LNCAP (cell line): ENCODE measurements around the gene C1orf35.

Experiments used
- TF ChIP-seq, protein P1 (sequence below): fragments of 450-650 bp; IDR thresholded peaks from 2 replicates; pipeline ENCODE4 v1.5.1; 2017; ENCODE audit warnings: mild to moderate bottlenecking

C1orf35 gene

DNA sequence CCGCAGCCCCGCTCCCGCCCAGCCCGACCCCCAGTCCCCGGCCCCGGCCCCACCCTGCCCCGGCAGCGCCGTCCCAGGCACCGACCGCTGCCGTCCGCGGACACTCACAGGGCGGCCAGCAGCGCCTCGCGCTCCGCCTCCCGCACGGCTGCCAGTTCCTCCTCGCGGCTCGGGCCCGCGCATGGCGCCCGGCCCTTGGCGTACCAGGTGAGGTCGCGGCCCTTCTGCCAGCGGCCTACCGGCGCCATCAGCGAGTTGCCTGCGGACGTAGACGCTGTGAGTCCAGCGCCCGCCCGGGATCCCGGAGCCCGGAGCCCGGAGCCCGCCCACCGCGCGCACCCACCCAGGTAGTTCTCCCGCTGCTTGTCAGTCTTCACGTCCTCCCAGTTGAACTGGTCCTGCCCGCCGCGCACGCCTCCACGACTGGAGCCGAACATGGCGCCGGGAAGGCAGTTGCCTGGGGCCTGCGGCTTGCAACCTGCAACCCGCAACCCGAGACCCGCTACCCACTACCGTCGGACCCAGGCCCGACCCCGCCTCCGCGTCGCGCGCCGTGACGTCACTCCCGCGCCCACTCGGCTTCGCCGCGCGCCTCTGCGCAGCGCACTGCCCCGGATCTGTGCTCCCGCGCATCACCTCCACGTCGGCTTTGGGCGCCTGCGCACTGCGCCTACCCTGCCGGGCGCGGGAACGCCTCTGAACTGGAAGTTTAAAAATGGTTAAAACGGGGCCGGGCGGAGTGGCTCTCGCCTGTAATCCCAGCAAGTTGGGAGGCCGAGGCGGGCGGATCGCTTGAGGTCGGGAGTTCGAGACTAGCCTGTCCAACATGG, at the start of gene C1orf35:
TSS of gene C1orf35 (minus strand) at position 535 of the 830 bp plus-strand sequence. CDS start at position 437, 98 bp downstream.
- TF ChIP-seq, protein P1, sequence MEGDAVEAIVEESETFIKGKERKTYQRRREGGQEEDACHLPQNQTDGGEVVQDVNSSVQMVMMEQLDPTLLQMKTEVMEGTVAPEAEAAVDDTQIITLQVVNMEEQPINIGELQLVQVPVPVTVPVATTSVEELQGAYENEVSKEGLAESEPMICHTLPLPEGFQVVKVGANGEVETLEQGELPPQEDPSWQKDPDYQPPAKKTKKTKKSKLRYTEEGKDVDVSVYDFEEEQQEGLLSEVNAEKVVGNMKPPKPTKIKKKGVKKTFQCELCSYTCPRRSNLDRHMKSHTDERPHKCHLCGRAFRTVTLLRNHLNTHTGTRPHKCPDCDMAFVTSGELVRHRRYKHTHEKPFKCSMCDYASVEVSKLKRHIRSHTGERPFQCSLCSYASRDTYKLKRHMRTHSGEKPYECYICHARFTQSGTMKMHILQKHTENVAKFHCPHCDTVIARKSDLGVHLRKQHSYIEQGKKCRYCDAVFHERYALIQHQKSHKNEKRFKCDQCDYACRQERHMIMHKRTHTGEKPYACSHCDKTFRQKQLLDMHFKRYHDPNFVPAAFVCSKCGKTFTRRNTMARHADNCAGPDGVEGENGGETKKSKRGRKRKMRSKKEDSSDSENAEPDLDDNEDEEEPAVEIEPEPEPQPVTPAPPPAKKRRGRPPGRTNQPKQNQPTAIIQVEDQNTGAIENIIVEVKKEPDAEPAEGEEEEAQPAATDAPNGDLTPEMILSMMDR: no peak

DNA sequence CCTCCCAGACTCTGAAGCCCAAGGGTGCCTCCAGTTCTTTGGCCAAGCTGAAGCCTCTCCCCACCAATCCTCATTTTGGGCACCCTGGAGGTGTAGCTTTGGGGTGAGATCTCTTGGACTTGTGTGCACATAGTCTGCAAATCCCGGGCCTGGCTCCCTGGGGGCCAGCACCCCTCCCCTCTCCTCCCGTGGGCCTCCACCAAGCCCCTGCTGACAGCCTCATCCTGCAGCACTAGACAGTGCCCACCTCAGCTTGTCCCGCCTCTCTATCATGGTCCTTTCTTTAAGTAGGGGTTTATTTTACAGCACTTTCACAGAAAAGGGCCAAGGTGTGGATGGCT, 49.8 kb upstream of the C1orf35 start:
- TF ChIP-seq, protein P1: no peak

DNA sequence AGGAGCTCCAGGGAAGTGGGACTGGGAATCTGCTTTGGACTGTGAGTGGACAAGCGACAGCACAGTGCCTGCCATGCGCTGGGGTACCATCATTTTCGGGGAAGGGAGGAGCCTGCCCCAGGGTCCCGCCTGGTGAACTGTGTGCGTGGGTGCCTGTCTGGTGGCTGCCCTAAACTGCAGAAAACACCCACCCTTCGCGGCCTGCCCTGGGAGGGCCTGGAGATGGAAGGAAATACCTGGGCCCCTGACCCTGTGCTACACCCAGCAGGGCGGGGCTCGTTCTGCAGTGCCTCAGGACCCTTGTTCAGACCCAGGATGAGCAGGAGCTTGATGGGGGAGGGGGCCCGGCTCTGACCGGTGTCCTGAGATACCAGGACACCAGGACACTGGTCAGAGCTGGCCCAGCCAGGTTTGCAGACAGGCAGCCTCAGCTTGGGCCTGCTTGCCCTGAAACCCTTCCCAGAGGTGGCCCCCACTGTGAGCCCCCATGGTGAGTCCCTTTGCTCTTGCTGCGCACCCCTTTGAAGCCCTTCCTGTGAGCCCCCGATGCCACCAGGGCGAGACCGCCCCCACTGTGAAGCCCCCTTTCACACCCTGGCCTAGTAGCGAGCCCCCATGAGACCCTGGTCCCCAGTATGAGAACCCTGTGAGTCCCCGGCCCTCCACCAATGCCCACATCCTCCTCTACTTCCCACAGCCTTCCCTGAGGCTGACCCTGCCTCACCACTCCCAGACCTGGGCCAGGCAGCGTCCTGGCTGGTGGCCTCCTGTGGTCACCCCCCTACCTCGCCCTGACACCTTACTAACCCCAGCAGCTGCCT, 49.2 kb upstream of the C1orf35 start:
- TF ChIP-seq, protein P1: no peak

DNA sequence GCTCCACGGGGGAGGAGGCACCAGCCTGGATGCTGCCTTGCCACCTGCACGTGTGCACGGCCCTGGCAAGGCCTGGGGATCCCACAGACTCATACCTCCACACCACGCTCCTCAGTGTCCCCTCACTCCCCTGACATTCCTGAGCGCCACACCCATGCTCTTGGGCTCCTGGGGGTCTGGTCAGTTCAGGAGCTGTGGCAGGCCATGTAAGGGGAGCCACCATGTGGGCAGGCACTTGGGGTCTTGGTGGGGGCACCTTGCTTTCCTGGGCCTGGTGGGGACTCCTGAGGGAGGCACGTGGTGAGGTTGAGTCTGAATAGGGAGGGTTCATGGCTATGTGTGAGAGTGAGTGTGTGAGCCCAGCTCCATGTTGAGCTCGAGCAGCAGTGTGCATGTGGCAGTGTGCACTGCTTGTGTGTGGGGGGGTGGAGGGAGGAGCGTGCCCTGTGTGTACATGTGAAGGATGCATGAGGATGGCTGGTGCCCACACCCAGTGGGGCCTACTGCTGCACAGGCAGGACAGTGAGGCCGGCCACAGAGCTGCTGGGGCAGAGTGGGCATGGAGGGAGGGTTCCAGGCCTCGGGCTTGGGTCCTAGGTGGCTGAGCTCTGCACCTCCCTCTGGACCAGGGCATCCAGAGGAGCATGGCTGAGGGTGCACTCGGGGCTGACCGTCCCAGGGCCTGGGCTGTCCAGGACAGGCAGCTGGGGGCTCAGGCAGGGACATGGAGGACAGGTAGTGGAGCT, 48.2 kb upstream of the C1orf35 start:
- TF ChIP-seq, protein P1: no peak

DNA sequence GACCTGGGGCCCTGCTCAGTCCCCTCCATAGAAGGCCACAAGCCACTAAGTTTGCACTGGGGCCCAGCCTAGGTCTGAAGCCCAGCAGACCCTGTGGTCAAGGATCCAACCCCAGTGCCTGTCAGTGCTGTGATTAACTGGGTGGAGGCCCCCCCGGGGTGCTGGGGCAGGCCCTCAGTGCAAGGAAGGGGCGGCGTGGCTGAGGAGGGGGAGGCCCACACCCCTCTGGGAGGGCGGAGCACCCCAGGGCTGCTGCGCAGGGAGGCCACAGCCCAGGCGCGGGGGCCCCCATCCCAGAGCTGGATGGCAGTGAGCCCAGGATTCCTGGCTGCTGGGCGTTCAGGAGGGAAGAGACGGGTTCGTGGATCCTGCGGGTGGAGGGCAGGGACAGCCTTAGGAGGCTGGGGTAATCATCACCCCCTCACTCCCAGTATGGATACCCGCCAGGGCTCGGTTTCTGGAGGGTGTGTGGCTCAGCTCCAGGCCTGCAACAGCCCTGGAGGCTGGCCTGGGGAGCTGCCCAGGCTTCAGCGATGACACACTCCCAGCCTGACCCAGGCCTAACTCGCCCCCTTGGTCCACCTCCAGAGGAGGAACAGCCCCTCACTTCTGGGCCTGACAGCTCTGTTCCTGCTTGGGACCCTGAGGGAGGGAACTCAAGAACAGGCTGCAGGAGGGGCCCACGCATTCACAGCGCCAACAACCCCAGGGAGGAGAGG, 47.5 kb upstream of the C1orf35 start:
- TF ChIP-seq, protein P1: no peak

DNA sequence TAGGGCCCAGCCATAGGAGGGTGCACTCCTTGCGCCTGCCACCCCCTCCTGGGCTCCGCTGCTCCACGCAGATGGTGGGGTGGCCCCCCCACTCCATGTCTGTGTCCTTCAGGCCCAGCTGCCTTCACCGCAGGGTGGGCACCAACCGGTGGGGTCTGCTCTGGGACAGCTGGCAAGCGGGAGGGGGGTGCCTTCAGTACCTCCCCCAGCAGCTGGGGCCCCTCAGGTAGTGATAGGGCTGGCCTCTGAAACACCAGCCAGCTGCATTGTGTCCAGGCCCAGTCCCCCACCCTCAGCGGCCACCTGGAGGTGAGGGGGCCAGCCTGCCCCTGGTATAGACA, 47.0 kb upstream of the C1orf35 start:
- TF ChIP-seq, protein P1: no peak
